Cardiac fibroblast (primary cell): Measurements from ENCODE around the gene ITGAL.

Experiments used
- DNase-seq, 2 donors: peaks; one replicate each; pipeline versions ENCODE4 v3.0.0 to v3.0.0-alpha.2; 2010; ENCODE audit warnings: low read depth in 2 of 2
- H3K4me3 ChIP-seq, 2 donors: replicated peaks in 1 of 2; 1 replicate in 1 of 2; 2 replicates in 1 of 2; pipeline ENCODE4 v1.5.1; 2011; ENCODE audit warnings: low read depth in 2 of 2, low read length in 2 of 2, mild to moderate bottlenecking in 2 of 2, moderate library complexity in 1 of 2
- CTCF ChIP-seq: IDR thresholded peaks from one replicate; pipeline ENCODE4 v1.5.1; 2011; ENCODE audit warnings: low read depth, mild to moderate bottlenecking, low read length, inconsistent platforms

The ITGAL gene

DNA sequence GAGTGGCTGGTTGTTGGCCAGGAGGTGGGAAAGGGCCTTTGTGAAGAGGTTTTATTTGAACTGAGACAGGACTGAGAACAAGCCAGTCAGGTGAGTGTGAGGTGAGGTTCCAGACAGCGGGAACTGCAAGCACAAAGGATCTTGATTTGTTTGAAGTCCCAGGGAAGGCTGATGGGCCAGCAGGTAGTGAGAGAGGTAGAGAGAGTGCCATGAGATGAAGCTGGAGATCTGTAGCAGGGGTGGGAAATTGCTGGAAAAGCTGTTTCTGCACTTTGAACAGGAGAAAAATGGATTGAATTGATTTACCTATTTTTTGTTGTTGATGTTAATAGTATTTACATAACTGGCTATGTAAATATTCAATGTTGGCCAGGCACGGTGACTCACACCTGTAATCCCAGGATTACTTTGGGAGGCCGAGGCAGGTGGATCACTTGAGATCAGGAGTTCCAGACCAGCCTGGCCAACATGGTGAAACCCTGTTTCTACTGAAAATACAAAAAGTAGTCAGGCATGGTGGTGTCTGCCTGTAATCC lies 35.0 kb upstream of the ITGAL start:
- DNase-seq = no peak
- TF ChIP-seq CTCF = no peak
- no peak overlapping the region for H3K4me3 ChIP-seq

GRCh38 chr16:30438835-30439234 lies 33.7 kb upstream of the ITGAL start:
- H3K4me3 ChIP-seq = no peak overlapping the region
- no peak for DNase-seq
- no peak for TF ChIP-seq CTCF

DNA sequence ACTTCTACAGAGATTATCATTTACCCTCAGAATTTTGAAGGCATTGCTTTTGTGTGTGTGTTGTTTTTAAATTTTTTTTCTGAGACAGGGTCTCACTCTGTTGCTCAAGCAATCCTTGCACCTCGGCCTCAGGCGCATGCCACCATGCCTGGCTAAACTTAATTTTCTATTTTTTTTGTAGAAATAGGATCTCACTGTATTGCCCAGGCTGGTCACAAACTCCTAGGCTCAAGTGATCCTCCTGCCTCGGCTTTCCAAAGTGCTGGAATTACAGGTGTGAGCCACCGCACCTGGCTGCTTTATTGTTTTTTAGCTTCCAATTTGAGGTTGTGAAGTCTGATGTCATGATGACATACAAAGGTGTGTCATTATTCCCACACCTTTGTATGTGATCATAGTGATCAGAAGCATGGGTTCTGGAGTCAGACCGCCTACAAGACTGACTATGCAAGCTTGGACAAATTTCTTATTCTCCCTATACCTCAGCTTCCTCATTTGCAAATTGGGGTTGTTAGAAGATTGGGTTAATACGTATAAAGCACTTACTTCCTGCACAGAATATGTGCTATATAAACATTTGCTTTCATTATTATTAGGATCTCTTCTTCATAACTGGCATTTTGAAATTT lies 32.7 kb upstream of the ITGAL start:
- no peak for DNase-seq
- H3K4me3 ChIP-seq = no peak overlapping the region
- TF ChIP-seq CTCF = no peak

DNA sequence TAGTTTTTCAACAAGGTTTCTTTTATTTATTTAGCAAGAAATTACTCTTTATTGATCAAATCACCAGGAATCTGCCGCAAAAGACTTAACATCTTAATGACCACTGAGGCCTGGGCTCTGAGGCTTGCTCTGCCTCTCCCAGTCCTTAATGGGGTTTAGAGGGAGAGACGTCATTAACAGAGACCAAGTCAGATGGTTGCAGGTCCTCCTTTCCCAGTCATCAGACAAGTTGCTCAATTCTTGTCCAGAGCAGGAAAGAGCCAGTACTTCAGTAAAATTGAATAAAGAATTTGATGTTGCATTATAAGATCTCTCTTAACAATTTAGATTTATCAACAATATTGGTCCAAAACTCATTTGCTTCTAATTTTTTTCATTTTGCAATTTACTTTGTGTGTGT lies 28.9 kb upstream of the ITGAL start:
- H3K4me3 ChIP-seq = no peak overlapping the region
- TF ChIP-seq CTCF = no peak
- no peak for DNase-seq

GRCh38 chr16:30444231-30445148 lies 28.1 kb upstream of the ITGAL start:
- H3K4me3 ChIP-seq = peak overlapping the region; percentile 76 to 90
- no peak for DNase-seq
- TF ChIP-seq CTCF = no peak

- H3K4me3 ChIP-seq = peak overlapping the region; percentile 76 to 90
- DNase-seq = no peak
- TF ChIP-seq CTCF = no peak
These were observed 27.5 kb upstream of the ITGAL start for GRCh38 chr16:30445149-30445407.
